GM12873 (cell line): ENCODE results near the gene CABCOCO1.

Experiments used
- TF ChIP-seq, protein P1 (sequence below): IDR thresholded peaks from 2 replicates; pipeline ENCODE4 v1.5.1; 2012; ENCODE audit warnings: low read depth, mild to moderate bottlenecking, moderate library complexity, low read length, control low read depth; ENCODE audit not compliant: insufficient read depth; ENCODE audit errors: missing control alignments

The CABCOCO1 gene

DNA sequence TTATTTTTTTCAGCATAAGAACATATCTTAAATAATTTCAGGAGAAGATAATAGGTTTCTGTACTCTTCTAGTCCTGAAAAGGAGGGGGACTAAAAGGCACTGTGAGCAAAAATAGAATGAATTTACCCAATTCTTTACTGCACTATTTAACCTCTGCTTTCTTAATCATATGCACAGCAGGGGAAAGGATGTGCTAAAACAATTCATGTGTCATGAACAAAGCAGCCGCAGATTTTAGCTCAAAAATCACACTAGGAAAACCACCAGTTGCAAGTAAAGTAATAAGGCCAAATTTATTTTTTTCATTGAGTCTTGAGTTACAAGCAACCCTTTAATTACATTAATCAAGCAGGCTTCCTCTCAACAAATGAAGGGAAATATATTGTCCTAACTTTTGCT lies 80.1 kb downstream of the CABCOCO1 start:
- TF ChIP-seq, protein P1, sequence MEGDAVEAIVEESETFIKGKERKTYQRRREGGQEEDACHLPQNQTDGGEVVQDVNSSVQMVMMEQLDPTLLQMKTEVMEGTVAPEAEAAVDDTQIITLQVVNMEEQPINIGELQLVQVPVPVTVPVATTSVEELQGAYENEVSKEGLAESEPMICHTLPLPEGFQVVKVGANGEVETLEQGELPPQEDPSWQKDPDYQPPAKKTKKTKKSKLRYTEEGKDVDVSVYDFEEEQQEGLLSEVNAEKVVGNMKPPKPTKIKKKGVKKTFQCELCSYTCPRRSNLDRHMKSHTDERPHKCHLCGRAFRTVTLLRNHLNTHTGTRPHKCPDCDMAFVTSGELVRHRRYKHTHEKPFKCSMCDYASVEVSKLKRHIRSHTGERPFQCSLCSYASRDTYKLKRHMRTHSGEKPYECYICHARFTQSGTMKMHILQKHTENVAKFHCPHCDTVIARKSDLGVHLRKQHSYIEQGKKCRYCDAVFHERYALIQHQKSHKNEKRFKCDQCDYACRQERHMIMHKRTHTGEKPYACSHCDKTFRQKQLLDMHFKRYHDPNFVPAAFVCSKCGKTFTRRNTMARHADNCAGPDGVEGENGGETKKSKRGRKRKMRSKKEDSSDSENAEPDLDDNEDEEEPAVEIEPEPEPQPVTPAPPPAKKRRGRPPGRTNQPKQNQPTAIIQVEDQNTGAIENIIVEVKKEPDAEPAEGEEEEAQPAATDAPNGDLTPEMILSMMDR = no peak

DNA sequence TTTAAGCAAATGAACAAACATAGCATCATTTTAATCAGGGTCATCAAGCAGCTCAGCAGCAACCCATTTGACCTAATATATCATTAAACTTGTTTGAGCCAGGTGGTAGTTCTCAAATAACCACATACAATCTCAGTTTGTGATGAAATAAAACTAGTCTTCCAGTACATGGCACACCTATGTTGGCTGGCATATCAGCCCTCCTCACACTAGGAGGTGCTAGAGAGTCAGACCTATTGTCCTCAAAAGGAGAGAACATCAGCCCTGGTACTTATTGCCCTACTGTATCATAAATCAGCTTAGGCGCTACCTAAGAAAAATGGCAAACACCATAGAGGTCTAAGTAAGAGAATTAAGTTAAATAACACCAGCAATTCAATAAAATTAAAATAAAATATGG lies 81.7 kb downstream of the CABCOCO1 start:
- TF ChIP-seq, protein P1 = peak; percentile 55

DNA sequence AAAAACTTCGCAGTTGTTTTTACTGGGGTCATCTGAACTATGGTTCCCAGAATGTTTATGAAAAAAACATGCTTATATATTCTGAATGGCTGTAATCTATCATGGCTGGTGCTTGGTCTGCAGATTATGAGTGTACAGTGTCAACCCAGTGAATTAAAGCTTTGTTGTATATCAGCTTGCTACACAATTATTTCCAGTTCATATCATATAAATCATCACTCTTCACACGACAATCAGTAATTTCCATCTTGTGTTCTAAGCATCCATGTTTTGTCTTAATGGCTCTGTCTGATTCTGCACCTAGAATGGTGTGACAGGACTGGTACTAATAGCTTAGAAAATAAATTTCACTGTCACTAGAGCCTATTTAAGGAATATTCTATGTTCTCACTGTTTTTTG lies 83.6 kb downstream of the CABCOCO1 start:
- TF ChIP-seq, protein P1 = no peak

DNA sequence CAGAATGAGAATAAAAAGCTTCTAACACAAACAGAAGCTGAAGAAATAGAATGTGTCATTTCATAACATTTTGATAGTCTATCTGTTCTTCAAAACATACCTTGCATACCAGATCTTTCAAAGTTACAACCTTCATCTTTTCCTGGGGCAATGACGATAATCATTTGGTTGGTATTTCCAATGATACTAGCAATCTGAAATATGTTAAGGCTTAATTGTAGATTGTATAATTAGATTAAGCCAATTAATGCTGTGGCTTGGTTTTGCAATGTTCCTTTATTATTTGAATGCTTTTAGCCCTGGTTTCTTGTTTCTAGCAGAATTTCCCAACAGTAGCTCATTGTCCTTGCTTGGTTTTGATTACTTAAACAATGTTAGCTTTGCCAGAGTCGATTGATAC lies 84.6 kb downstream of the CABCOCO1 start:
- TF ChIP-seq, protein P1 = no peak

DNA sequence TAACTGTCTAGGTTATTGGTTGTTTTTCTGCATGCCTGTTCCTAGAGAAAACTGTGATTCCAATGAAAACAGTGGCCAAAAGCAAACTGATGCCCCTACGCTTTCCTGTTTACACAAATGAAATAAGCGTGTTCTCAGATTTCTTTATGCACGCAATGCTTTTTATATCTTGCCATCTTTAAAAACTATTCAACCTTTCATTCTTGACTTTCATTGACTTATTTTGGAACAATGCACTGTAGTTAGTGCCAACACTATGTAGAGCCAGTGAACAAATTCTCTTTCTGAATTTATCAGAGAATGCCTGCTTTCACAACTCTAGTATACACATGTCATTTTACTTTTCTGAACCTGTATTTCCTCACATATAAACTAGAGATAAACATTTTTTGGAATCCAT lies 86.6 kb downstream of the CABCOCO1 start:
- TF ChIP-seq, protein P1 = no peak

DNA sequence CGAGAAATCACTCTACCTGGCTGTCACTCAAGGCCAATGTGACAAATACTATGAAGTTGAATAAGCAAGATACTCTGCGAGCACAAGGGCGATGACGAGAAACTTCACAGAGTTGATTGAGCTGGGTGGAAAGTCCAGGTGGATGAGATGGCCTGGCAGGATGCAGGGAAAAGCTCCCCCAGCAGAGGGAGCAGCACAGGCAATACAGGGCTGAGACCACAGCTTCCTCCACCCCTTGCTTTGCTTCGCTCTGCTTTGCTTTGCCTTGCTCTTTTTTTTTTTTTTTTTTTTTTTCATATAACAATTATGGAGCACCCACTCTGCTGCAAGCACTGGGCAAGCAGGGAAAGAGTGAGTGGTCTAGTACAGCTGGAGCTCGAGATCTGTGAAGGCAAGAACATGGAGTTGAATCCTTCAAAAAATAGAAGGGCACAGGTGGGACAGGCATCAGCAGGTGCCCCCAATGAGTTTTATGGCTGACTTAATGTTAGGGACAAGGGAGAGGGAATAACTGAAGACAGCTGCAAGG lies 88.3 kb downstream of the CABCOCO1 start:
- TF ChIP-seq, protein P1 = peak; percentile 91

- TF ChIP-seq, protein P1 = no peak
These were observed 88.9 kb downstream of the CABCOCO1 start for GRCh38 chr10:61751599-61751998.
